Measurements from ENCODE around the gene ADARB1.

DNA sequence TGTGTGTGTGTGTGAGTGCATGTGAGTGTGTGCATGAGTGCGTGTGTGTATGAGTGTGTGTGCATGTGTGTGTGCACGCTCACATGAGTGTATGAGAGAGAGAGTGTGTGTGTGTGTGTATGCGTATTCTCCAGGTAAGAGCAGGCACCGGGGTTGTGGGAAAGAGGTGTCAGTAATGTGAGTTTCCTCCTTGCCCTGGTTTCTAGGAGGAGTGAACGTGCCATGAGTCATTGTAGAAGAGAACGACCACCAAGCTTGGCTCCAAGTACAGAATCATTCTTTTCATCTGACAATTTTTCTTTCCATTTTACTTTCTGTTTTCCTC, 134.2 kb downstream of the ADARB1 start:
- TF ChIP-seq, protein P1, sequence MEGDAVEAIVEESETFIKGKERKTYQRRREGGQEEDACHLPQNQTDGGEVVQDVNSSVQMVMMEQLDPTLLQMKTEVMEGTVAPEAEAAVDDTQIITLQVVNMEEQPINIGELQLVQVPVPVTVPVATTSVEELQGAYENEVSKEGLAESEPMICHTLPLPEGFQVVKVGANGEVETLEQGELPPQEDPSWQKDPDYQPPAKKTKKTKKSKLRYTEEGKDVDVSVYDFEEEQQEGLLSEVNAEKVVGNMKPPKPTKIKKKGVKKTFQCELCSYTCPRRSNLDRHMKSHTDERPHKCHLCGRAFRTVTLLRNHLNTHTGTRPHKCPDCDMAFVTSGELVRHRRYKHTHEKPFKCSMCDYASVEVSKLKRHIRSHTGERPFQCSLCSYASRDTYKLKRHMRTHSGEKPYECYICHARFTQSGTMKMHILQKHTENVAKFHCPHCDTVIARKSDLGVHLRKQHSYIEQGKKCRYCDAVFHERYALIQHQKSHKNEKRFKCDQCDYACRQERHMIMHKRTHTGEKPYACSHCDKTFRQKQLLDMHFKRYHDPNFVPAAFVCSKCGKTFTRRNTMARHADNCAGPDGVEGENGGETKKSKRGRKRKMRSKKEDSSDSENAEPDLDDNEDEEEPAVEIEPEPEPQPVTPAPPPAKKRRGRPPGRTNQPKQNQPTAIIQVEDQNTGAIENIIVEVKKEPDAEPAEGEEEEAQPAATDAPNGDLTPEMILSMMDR (IDR thresholded peaks at IDR 0.05; ENCODE audit: low read length), result no peak
- no peak for TF ChIP-seq EZH2 (IDR thresholded peaks at IDR 0.05; ENCODE audit: borderline replicate concordance, low read length)

Data from OCI-LY1 (cell line).